22Rv1 (cell line): Measurements from ENCODE around the gene SCN2A.

Experiments
- H3K27ac ChIP-seq: fragments of 450-650 bp; 2 replicates; pipeline ENCODE4 v1.5.1; 2017
- ZFX ChIP-seq: fragments of 450-650 bp; IDR thresholded peaks from 2 replicates; pipeline ENCODE4 v1.6.1; 2017; ENCODE audit warnings: antibody characterized with exemption, borderline replicate concordance
- TF ChIP-seq, protein P1 (sequence below): fragments of 450-650 bp; IDR thresholded peaks from 2 replicates; pipeline ENCODE4 v1.5.1; 2017; ENCODE audit warnings: mild to moderate bottlenecking

The SCN2A gene

DNA sequence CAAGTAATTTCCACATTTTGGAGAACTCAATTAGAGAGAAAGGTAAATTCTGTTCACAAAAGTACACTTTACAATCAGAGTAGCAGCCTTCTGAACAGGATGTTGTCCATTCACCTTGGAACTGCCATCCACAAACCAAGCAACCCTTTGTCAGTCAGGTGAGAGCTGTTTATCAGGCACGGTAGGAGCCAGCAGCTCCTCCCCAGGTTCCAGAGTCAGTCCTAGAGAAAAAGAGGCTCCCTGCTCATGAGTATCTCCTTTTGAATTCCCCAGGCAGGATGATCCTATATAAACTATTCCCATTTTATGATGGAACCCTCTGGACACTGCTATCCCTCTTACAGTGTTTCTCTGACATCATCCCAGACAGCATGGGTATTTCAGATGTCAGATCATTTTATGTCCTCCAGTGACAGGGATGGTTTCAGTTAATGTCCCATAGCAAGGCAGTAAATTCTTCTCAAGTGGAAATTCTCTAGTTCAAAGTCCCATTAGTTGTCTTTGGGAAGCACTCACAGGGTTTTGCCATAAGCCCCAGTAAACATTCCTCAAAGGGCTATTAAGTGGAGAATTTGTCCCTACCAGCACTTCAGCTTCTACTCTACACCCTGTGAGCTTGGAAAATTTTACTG is 195.8 kb downstream of the SCN2A start:
- TF ChIP-seq, protein P1, sequence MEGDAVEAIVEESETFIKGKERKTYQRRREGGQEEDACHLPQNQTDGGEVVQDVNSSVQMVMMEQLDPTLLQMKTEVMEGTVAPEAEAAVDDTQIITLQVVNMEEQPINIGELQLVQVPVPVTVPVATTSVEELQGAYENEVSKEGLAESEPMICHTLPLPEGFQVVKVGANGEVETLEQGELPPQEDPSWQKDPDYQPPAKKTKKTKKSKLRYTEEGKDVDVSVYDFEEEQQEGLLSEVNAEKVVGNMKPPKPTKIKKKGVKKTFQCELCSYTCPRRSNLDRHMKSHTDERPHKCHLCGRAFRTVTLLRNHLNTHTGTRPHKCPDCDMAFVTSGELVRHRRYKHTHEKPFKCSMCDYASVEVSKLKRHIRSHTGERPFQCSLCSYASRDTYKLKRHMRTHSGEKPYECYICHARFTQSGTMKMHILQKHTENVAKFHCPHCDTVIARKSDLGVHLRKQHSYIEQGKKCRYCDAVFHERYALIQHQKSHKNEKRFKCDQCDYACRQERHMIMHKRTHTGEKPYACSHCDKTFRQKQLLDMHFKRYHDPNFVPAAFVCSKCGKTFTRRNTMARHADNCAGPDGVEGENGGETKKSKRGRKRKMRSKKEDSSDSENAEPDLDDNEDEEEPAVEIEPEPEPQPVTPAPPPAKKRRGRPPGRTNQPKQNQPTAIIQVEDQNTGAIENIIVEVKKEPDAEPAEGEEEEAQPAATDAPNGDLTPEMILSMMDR, result no peak

DNA sequence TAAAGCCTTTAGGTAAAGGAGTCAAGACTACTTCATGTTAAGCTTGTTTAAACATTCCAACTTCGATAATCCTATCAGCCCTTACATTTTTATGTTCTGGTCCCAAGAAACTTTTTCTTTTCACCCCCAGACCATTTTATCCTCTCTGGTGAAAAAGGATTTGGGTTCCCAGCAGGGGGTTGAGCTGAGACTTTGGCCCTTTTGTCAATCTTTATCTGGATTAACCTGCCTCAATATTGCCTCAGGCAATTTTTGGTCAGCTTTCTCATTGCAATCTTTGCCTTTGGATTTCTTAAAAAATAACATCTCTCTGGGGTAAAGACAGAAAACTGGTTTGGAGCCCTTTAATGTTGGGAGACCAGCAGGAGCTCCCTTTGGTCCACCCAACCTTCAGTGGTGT is 196.4 kb downstream of the SCN2A start:
- no peak overlapping the region for H3K27ac ChIP-seq
- no peak for TF ChIP-seq ZFX
- TF ChIP-seq, protein P1, result no peak

More for the DNA sequence above, 195.8 kb downstream of the SCN2A start:
- no peak overlapping the region for H3K27ac ChIP-seq

DNA sequence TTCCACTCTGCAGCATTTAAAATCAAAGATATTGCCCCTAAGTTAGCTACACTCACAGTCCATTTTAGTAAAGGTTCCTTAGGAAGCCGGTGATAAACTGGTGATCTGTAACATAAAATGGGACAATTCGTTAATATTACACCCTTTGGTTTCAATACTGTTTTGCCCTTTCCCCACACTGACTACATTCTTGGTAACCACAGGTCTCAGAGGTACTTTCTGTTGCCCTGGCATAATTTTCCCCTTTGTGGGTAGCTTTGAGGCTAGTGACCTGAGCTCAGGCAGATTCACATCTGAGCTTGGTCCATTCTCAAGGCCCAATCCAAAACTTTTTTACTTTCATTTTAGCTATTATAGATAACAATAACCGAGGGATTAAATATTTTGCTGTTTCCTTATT is 197.3 kb downstream of the SCN2A start:
- TF ChIP-seq, protein P1, result no peak
- TF ChIP-seq ZFX, result no peak
- no peak overlapping the region for H3K27ac ChIP-seq

DNA sequence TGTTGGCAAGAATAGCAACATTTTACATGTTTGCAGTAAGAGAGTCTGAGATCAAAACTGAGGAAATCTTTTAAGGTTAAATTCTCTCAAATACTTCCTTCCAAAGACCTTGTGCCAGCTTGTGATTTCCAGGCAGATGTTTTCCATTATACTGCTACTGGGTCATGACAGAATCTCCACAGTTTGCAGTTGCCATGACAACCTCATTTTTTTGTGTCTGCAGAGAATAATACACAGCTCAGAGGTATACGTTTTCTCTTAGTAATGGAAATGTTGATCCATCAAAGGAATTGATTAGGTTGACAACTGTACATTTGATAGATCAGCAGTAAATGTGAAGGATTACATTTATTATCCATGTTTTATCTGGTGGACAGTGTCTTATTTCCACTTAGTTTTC is 201.2 kb downstream of the SCN2A start:
- TF ChIP-seq, protein P1, result no peak
- no peak for TF ChIP-seq ZFX
- H3K27ac ChIP-seq, result no peak overlapping the region
